Measurements from ENCODE around the gene PIEZO2.

GRCh38 chr18:10736984-10737383 lies 412.4 kb downstream of the PIEZO2 start:
- TF ChIP-seq CTCF (IDR thresholded peaks at IDR 0.05), result no peak
- no peak for TF ChIP-seq POLR2AphosphoS5 (IDR thresholded peaks at IDR 0.05)
- TF ChIP-seq POLR2A (IDR thresholded peaks at IDR 0.05), result no peak
